ENCODE data around the gene HSD11B2.

DNA sequence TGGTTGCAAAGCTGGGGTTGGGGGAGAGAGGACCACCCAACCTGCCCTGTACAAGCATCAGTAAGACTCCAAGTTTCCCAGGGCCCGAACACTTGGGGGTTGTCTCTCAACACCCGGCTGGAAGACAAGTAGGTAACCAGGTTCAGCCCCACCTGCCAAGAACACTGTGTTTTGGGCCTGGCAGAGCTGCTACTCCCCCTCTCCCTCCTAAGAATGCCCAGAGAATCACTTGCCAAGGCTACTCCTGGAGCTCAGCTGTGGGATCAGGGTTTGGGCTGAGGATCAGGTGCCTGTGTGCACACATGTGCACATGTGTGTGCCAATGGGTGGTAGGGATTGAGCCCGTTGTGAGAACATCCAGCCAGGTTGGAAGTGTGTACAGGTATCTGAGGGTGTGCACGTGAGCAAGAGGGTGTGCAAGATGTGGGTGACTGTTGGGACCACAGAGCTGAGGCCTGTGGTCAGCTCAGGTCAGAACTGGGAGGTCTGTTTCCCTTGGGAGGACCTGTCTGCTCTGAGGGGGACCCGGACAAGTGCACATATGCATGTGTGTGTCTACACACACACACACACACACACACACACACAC is 2.3 kb downstream of the HSD11B2 start:
- TF ChIP-seq, protein P1, sequence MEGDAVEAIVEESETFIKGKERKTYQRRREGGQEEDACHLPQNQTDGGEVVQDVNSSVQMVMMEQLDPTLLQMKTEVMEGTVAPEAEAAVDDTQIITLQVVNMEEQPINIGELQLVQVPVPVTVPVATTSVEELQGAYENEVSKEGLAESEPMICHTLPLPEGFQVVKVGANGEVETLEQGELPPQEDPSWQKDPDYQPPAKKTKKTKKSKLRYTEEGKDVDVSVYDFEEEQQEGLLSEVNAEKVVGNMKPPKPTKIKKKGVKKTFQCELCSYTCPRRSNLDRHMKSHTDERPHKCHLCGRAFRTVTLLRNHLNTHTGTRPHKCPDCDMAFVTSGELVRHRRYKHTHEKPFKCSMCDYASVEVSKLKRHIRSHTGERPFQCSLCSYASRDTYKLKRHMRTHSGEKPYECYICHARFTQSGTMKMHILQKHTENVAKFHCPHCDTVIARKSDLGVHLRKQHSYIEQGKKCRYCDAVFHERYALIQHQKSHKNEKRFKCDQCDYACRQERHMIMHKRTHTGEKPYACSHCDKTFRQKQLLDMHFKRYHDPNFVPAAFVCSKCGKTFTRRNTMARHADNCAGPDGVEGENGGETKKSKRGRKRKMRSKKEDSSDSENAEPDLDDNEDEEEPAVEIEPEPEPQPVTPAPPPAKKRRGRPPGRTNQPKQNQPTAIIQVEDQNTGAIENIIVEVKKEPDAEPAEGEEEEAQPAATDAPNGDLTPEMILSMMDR (IDR thresholded peaks at IDR 0.05), result no peak
- no peak for TF ChIP-seq EP300 (IDR thresholded peaks at IDR 0.05)
